ENCODE data around the gene CSNK2A3.

- TF ChIP-seq POLR2A (IDR thresholded peaks at IDR 0.05) (no peak), CTCF (IDR thresholded peaks at IDR 0.05) (no peak)
Observed at GRCh38 chr11:11370255-11370961, 17.4 kb upstream of the CSNK2A3 start.

All from ovary (tissue), 3 donors.